HG02678 (cell line): ENCODE measurements around the gene DNAJB5.

Source experiments
- ATAC-seq: cut with Tn5 transposase; IDR thresholded peaks from one replicate; pipeline ENCODE4 v1.9.1; 2021; ENCODE audit warnings: mild to moderate bottlenecking, moderate library complexity; ENCODE audit not compliant: unreplicated experiment

The DNAJB5 gene

DNA sequence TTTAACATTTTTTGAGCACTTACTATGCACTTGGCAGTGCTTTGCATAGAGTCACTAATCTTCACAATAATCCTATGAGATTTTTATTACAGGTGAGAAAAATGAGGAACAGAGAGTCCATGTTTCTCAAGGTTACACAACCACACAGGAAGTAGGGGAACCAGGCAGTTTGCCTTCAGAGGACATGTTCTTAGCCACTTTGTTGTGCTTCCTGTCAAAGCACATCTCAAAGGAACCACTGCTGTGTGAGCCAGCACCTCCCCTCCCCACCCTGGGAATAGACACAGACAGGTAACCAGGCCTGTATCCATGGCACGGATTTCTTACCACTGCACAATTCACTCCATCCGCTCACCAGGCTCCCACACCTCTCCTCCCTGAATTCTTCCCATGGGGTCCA, 6.3 kb upstream of the DNAJB5 start:
- peak; percentile 61 for ATAC-seq

DNA sequence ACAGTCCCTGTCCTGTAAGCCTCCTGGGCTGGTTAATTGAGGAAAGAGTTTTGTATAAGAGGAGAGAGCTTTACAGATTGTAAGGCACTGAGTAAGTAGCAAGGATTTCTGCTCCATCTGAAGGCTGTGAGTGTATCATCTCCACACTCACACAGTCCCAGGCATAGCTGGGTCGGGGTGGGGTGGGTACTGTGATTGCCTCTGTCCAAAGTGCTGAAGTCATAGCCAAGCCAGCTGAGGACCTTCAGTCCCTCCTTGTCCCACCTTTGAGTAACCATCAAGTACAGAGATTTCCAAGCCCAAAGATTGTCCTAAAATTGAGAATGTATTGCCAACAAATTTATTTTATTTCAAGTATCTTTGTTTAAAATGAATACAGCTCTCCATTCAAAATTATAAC, 5.5 kb upstream of the DNAJB5 start:
- ATAC-seq = no peak

GRCh38 chr9:34985311-34985899, 4.1 kb upstream of the DNAJB5 start:
- no peak for ATAC-seq

GRCh38 chr9:34986540-34987047, 3.0 kb upstream of the DNAJB5 start:
- no peak for ATAC-seq

GRCh38 chr9:34987160-34987901, 2.2 kb upstream of the DNAJB5 start:
- no peak for ATAC-seq

GRCh38 chr9:34988218-34989002, 1.1 kb upstream of the DNAJB5 start:
- no peak for ATAC-seq

DNA sequence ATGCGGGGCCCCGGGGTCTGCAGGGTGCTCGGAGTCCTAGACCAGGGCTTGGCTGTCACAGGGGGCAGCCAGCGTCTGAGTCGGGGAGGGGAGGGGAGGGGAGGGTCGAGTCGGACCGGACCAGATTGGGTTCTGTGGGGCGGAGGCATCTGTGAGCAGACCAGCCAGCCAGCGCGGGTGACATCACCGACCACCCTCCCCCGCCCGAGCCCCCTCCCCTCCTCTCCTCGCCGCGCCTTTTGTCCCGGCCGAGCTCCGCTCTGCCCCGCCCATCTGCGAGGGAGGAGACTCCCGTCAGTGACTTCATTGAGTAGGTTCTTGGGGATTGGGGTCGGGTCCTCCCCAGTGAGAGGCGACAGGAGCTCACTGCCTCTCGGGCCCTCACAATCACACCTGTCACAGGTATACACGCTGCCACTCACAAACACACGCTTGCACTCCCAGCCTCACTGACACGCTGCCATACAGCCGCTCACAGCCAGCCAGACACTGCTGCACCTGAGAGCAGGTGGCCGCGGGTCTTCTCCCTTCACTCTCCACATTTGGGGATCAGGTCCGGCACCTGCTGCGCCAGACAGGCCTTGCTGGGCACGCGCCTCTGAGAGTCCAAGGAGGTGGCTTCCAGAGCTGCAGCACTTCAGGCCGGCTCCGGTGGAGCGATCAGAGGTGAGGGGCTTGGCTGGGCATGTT, 546 bp downstream of the DNAJB5 start:
- ATAC-seq = no peak

DNA sequence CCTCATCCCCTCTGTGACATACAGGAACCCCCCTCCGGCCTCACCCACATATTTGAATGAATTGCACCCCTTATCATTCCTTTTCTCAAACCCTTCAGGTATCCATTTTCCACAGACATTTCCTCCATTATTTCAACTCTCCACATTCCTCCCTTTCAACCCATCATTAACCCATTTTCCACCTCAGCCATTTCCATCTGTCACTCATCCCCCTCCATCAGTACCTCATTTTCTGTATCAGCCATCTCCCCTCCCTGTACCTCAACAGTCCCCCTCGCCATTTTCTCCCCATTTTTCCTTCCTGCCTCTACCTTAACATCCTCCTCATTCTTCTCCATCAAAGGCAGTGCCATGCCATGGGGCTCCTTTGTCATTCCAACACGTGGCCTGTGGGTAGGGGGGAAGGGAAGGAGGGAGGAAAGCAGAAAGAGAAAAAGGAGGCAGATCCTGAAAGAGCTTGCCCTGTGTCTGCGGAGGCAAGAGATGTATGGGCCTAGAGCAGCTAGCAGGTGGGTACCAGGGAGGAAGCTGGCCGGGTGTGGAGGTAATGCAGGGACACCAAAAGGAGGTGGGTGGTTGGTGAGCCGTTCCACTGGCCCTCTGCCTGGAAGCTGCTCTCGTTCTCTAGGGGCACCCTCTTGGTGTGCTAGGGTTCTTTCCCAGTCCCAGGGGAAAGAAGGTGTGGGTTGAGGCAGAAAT, 1.5 kb downstream of the DNAJB5 start:
- ATAC-seq = no peak

DNA sequence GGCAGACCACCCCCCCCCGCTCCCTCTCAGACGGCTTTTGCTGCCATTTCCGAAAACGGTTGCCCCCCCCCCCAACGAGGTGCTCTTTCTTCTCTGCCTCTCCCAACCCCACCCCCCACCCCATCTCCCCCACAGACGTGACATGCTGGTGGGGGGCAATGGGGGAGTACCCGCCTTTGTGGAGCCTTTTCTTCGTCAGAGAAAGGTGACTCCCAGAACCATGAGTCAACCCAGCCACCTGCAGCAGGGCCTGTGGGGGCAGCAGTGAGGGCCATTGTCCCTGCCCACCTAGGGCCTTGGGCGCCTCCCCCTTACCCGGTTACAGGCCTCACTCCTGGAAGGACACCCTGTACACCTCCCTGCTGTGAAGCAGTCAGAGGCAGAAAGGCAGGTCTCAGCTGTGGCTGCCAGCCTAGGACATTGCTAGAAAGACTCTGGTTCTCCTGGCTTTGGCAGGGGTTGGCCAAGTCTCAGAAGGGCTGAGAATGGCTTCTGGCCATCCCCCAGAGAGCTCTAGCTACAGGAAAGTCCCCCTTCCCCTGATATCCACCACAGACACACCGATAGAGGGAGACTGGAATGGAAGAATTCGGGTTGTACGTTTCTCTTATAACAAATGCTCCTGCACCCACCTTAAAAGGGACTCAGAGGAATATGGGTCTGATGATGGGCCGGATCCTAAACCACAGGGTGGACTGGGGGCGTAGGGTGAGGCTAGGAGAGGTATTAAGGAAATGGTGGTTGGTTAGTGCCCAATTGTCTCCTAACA, 2.2 kb downstream of the DNAJB5 start:
- ATAC-seq = no peak

DNA sequence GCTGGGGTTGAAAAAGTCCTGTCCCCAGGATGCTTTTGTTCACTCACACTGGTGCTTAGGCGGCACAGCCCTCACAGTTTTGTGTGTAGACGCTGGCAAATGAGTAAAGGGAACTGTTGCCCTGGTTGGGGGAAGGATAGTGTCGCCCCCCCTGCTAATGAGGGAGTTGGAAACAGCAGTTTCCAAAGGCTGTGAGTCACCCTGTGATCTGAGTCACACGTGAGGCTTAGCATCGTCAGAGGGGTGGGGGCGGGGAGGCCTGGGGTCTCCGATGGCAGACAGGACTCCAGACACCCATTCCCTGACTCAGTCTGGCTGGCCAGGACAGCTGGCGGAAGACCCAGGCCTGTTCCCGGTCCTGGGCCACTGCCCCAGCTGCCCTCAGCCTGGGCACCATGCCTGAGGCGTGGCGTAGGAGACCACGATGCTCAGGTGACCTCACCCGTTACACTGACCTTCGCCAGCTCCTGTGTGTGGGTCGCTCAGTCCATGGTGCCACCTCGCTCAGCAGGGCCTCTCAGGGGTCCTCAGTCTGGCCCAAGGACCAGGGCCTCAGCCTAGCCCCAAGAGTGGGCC, 2.9 kb downstream of the DNAJB5 start:
- no peak for ATAC-seq

DNA sequence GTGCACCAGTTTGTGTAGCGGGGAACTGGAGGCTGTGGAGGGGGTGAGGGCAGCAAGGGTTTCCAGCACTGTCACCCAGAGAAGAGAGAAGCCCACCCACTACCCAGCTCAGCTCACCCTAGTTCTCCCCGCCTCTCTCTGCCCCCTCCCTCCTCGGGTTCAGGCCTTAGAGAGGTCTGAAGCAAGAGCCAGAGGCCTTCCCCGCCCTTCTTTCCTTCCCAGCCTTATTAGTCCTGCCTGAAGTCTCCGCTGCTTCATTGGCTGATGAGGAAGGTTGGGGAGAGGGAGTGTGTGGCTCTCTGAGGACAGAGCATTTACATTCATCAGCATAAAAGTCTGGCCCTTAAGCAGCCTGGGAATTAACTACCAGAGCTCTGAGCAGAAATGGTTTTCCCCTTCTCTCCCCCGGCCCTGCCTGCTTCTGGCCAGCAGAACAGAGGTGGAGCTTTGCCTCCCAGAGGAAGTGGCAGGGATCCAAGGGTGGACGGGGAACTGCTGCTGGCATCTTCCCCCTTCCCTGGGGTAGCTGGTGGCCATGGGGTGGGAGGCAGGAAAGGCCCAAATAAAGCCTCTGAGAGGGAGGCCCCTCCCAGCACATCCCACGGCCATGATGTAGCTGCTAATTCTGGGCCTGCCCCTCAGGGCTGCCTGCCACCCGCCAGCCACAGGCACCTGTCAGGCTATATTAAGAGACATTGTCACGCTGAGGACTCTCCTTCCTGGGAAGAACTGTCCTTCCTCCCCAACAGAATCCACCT, 4.1 kb downstream of the DNAJB5 start:
- no peak for ATAC-seq

DNA sequence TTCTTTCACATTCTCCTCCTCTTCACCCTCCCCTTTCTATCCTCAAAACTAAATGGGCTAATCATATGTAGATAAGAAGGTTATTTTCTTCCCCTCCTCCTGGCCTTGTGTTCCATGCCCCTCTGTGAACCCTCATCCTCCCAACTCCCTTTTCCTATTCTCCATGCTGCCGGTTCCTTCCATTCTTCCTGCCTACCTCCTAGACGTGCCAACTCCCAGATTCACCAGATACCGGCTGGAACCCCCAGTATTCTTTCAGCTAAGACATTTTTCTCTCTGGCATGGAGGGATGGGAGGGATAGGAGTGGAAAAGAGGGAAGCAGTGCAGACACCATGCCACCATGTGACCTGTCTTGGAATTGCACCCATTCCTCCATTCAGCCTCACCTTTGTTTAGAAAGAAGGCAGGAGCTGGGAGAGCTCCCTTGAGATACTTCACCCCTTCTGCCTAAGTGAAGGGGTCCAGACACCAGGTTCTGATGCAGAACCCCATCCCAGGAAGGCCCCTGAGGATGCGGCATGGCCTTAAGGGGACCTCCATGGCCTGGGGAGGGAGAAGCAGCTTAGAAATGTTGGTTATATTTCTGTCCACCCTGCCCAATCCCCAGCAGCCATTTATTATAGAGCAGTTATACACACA, 4.8 kb downstream of the DNAJB5 start:
- ATAC-seq = no peak

GRCh38 chr9:34994900-34995669, 5.5 kb downstream of the DNAJB5 start:
- ATAC-seq = no peak

DNA sequence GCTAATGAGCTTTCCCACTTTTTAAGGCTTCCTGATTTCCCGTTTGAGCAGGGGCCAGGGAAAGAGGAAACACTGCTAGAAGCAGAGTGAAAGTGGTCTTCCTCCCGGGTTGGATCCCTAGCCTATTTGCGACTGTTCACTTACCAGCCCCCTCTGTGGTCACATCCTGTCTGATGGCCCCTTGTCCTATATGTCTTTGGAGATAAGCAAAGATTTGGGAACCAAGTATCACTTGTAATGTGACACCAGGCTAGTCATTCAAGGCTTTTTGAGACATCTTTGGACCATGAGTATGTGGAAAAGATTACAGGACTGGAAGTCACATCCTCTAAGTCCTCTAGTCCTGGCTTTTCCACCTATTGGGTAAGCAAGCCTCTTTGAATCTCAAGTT, 6.1 kb downstream of the DNAJB5 start:
- no peak for ATAC-seq

DNA sequence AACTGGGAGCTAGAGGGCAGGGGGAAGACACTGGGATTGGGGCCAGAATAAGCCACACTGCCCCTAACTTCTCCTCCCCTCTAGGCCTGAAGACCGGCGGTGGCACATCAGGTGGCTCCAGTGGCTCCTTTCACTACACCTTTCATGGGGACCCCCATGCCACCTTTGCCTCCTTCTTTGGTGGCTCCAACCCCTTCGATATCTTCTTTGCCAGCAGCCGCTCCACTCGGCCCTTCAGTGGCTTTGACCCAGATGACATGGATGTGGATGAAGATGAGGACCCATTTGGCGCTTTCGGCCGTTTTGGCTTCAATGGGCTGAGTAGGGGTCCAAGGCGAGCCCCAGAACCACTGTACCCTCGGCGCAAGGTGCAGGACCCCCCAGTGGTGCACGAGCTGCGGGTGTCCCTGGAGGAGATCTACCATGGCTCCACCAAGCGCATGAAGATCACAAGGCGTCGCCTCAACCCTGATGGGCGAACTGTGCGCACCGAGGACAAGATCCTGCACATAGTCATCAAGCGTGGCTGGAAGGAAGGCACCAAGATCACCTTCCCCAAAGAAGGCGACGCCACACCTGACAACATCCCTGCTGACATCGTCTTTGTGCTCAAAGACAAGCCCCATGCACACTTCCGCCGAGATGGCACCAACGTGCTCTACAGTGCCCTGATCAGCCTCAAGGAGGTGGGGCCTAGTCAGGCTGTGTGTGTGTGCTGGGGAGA, 6.8 kb downstream of the DNAJB5 start:
- ATAC-seq = no peak

DNA sequence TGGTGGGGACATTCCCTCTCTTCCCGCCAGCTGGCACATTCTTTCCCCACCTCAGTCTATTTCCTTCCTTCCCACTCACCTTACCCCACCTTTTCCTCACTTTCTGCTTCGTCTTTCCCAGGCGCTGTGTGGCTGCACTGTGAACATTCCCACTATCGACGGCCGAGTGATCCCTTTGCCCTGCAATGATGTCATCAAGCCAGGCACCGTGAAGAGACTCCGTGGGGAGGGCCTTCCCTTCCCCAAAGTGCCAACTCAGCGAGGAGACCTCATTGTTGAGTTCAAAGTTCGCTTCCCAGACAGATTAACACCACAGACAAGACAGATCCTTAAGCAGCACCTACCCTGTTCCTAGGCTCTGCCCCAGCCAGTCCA, 7.3 kb downstream of the DNAJB5 start:
- no peak for ATAC-seq

GRCh38 chr9:34997379-34997781, 7.8 kb downstream of the DNAJB5 start:
- ATAC-seq = no peak
